Esophagus (tissue), 2 donors: Measurements from ENCODE around the gene CDC42EP5. TPM values are rescaled to one million over a fixed set of nuclear protein-coding genes. Genes with fewer than 3 reads are reported as not detected.
"Not testable (repeated sequence)": the region's sequence is repeated elsewhere in the genome, so short reads cannot be mapped to it uniquely, and the experiment has no call there.

Experiments
- H3K27ac ChIP-seq, 2 donors: one replicate each; pipeline ENCODE4 v1.5.1; 2013; ENCODE audit warnings: low read depth in 2 of 2, mild to moderate bottlenecking in 2 of 2, inconsistent platforms in 1 of 2, low read length in 1 of 2, moderate library complexity in 1 of 2
- H3K27me3 ChIP-seq, 2 donors: one replicate each; pipeline ENCODE4 v1.6.1; 2013; ENCODE audit warnings: low read length in 2 of 2, control low read depth in 1 of 2, mild to moderate bottlenecking in 1 of 2; ENCODE audit not compliant: insufficient read depth in 2 of 2, control insufficient read depth in 1 of 2
- H3K36me3 ChIP-seq, 2 donors: one replicate each; pipeline ENCODE4 v1.6.1; 2013; ENCODE audit warnings: low read length in 1 of 2; ENCODE audit not compliant: control insufficient read depth in 2 of 2, insufficient read depth in 2 of 2
- H3K4me1 ChIP-seq, 2 donors: one replicate each; pipeline ENCODE4 v1.6.1; 2013; ENCODE audit warnings: low read length in 1 of 2; ENCODE audit not compliant: control insufficient read depth in 2 of 2, insufficient read depth in 2 of 2
- H3K4me3 ChIP-seq, 2 donors: one replicate each; pipeline ENCODE4 v1.5.1; 2013; ENCODE audit warnings: low read length in 2 of 2, mild to moderate bottlenecking in 2 of 2, low read depth in 1 of 2, moderate library complexity in 1 of 2
- H3K9me3 ChIP-seq, 2 donors: one replicate each; pipeline ENCODE4 v1.6.1; 2013; ENCODE audit warnings: mild to moderate bottlenecking in 2 of 2, low read depth in 1 of 2, low read length in 1 of 2, moderate library complexity in 1 of 2; ENCODE audit not compliant: control insufficient read depth in 2 of 2, insufficient read depth in 1 of 2
- WGBS, 2 donors: extraction: QIAGEN DNeasy Blood & Tissue Kit; methylation state at CpG; one replicate each; pipeline ENCODE4 v1.1.7; 2013; 5-methylcytosine and 5-hydroxymethylcytosine counted together
- polyA plus RNA-seq, 2 donors: library from polyadenylated mRNA; stranded (reverse); fragments of 200-250 nt; gene quantifications; one replicate each; pipeline ENCODE4 v1.2.3, GENCODE V29; 2013
- donor health status: healthy with polysubstance abuse.
- donor health status: Bipolar disorder and iron deficiency.

CDC42EP5 gene, protein sequence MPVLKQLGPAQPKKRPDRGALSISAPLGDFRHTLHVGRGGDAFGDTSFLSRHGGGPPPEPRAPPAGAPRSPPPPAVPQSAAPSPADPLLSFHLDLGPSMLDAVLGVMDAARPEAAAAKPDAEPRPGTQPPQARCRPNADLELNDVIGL
- polyA plus RNA-seq: 10 to 100 TPM in 1 of 2 donors, 1 to 10 TPM in 1; 7.0 to 13.1 TPM

DNA sequence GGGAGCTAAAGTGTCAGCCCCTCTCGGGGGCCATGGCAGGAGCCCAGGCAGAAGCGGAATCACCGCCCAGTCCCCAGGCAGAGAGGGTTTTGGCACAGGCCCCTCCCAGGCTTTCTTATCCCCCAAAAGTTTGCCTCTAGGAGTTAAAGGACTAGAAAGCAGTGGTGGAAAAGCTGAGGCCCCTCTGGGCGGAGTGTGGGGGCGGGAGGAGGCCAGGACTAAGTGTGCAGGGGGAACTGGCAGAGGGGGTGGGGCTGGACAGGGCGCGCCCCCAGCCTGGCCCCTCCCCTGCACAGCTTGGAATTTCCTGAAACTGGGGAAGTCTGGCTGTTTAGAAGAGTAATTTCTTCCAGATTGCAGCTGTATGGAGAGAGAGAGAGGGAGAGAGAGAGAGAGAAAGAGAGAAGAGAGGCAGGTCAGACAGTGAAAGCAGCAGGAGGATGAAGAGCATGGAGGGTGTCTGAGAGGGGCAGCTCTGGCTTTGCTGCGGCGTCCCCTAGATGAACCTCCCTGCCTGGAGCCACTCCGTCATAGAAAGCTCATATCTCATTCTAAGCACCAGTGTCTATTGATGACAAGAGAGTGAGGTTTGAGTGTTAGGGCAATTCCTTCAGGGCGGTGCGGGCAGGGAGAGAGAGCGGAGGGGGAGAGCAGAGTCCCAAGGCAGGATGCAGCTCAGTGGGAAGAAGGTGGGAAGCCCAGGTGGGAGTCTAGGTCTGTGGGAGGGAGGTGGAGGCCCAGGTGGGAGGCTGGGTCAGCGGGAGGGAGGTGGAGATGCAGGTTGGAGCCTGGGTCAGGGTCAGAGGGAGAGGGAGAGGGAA lies at the start of gene CDC42EP5:
TSS of gene CDC42EP5 (minus strand) at position 226 of the 821 bp plus-strand sequence. CDS start 7,749 bp downstream, outside the sequence.
- no peaks in the 10 kb centered on the region for H3K27me3 ChIP-seq
- WGBS, 2 donors: 10 to 15% methylated on average over 14 of the region's 14 CpGs
- H3K9me3 ChIP-seq: no peaks in the 10 kb centered on the region

DNA sequence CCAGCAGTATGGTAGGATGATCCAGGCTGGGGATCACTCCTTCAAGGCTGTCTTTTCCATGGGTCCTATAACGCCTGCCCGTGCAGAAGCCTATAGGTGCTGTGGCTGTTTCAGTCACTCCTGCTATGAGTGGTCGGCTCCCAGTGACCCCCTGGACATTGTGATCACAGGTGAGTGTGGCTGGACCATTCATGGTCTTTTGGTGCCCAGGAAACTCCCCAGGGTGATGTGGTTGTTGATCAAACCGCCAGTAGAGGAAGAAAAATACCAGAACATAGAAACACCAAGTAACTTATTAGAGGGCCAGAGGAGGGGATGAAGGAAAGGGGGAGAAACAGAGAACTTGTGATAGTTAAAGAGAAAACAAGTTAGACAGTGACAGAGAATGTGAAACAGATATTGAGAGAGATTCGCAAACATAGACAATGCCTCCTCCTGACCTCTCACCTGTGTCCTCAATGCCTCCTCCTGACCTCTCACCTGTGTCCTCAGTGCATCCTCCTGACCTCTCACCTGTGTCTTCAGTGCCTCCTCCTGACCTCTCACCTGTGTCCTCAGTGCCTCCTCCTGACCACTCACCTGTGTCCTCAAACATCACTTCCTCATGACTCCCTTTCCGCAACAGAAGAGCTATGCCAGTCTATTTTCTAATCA lies 48.9 kb upstream of the CDC42EP5 start:
- Histone ChIP-seq H3K27me3 (no peaks in the 10 kb centered on the region), H3K9me3 (no peaks in the 10 kb centered on the region), H3K36me3 (no peaks in the 10 kb centered on the region), H3K4me3 (no peak overlapping the region), H3K4me1 (no peaks in the 10 kb centered on the region), H3K27ac (no peak overlapping the region)
- 71 to 77% methylated on average over 6 of the region's 6 CpGs for WGBS, 2 donors

More for the DNA sequence above, at the start of gene CDC42EP5:
- H3K4me3 ChIP-seq: peak within 1 kb of the TSS; percentile 25 to 38
- no peaks in the 10 kb centered on the region for H3K36me3 ChIP-seq
- H3K4me1 ChIP-seq: peaks cover 0 to 8% of the 10 kb centered on the region in 2 donors
- peak within 1 kb of the TSS; percentile 37 to 70 for H3K27ac ChIP-seq

DNA sequence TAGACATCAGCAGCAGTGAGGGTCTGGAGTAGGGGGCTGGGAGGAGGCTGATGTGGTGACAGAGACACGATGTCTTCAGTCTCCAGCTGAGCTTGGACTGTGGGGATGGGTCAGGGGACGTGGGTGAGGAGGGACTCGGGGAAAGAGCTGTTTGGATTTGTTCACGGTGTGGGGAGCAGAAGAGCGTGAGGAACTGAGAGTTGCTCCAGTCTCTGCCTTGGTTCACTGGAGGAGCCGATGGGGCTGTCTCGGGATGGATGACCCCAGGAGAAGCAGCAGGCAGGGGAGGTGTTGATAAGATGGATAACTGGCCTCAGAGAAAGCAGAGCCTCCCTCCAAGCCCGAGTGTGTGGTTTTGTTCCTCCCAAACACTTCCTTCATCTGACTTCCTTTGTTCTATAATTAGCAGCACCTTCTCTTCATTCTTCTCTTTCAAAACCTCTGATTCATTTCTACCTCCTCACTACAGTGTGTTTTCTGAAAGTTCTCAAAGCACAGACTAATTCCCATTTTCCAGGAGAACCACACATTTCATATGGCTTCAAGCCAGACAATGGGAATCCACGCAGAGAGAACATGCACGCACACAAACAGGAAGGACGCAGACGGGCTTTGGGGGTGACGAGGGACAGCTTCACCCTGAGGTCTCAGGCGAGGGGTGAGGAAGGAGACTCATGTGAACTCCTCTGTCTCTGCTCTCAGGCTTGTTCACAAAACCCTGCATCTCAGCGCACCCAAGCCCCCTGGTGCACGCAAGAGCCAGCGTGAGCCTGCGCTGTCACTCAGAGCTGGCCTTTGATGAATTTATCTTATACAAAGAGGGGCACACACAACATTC lies 48.1 kb upstream of the CDC42EP5 start:
- 51 to 54% methylated on average over 18 of the region's 18 CpGs for WGBS, 2 donors
- H3K27ac ChIP-seq: no peak overlapping the region
- H3K9me3 ChIP-seq: no peaks in the 10 kb centered on the region
- H3K27me3 ChIP-seq: no peaks in the 10 kb centered on the region
- H3K4me1 ChIP-seq: no peaks in the 10 kb centered on the region
- H3K36me3 ChIP-seq: no peaks in the 10 kb centered on the region
- H3K4me3 ChIP-seq: no peak overlapping the region

DNA sequence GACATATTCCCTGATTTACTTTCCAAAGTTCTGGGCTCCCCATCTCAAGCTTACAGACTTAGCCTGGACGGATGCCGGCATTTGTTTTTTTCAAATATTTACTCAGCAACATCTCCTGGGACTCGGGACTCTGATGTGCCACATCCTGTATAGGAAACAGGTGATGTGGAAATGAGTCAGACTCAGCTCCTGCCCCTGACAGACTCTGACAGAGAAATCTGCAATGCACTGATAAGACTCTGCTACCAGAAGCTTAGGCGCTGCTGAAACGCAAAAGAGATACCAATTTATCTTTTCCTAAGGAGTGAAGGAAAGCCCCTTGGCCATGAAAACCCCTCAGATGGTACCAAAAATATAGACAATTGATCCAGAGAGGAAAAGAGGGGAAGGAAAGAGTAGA lies 45.7 kb upstream of the CDC42EP5 start:
- Histone ChIP-seq H3K4me3 (no peak overlapping the region), H3K36me3 (no peaks in the 10 kb centered on the region), H3K9me3 (no peaks in the 10 kb centered on the region), H3K4me1 (no peaks in the 10 kb centered on the region), H3K27ac (no peak overlapping the region), H3K27me3 (no peaks in the 10 kb centered on the region)
- WGBS, 2 donors: 51 to 59% methylated on average over 5 of the region's 5 CpGs

DNA sequence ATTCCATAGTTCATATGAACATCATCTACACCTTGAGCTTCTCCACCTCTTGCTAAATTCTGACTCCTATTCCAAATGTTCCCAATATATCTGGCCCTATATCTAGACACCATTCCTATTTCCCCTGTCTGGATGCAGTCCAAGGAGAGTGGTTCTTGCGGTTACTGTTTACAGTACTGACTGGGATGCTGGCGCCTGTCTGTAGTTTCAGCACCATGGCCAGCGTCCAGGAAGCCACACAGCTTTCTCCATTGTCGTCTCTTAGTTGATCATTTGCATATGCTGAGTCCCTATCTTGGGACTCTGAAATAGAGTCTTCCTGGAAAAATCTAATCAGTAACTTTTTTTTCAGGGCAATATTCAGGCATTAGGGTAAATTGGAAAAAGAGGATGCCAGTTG lies 44.4 kb upstream of the CDC42EP5 start:
- Histone ChIP-seq H3K27ac (no peak overlapping the region), H3K9me3 (no peaks in the 10 kb centered on the region), H3K27me3 (no peaks in the 10 kb centered on the region), H3K36me3 (no peaks in the 10 kb centered on the region), H3K4me3 (no peak overlapping the region), H3K4me1 (no peaks in the 10 kb centered on the region)
- 3% methylated on average over 4 of the region's 4 CpGs for WGBS, 2 donors

DNA sequence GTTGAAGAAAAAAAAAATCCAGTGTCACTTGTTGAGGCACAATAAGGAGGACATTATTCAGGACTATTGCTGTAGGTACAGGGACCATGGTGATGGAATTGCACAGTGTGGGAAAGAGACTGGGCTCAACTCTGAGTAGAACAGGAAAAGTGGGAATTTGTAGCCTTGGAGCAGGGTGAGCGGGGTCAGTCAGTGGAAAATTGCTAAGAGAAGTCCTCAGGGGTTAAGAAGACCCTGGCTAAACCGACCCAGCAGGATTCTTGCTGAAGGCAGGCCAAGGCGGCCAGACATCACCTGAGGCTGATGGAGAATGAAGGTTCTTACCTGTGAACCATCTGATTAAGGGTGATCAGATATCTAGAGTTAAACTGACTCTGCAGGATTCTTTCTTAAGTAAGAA lies 42.1 kb upstream of the CDC42EP5 start:
- WGBS, 2 donors: 52 to 60% methylated on average over 3 of the region's 3 CpGs
- Histone ChIP-seq H3K9me3 (no peaks in the 10 kb centered on the region), H3K4me1 (no peaks in the 10 kb centered on the region), H3K36me3 (no peaks in the 10 kb centered on the region), H3K4me3 (no peak overlapping the region), H3K27ac (no peak overlapping the region), H3K27me3 (no peaks in the 10 kb centered on the region)

DNA sequence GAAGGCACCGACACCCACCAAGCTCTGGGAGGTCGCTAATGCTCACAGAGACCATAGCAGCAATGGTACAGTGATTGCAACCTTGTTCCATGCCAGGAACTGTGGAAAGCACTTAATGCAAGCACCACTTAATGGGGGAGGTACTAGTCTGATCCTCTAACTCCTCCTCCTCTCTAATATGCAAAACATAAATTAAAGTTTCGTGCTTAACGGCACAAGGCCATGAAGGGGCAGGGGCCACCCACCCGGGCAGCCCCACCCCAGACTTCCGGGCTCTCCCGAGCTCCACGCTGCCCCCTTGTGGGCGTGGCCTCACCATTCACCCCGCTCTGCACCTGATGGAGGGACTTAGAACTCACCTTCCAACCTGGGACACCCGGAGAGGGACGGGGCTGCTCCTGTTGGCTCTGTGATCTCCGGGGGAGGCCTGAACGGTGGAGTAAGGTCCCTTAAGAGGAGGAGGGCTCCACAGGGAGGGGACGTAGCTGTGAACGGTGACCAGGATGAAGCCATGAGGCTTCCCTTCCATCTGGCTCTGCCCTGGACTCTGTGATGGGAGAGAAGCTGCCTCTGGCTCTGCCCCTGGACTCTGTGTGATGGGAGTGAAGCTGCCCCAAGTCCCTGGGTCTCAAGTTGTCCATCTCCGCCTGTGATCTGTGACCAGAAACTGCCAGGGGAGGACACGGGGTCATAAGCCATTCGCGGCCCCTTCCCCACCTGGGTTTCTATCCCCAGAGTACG lies 36.3 kb upstream of the CDC42EP5 start:
- not testable (repeated sequence) for H3K9me3 ChIP-seq, H3K27me3 ChIP-seq, H3K36me3 ChIP-seq, H3K27ac ChIP-seq, H3K4me1 ChIP-seq, H3K4me3 ChIP-seq
- 61 to 69% methylated on average over 8 to 9 of the region's 21 CpGs for WGBS, 2 donors

DNA sequence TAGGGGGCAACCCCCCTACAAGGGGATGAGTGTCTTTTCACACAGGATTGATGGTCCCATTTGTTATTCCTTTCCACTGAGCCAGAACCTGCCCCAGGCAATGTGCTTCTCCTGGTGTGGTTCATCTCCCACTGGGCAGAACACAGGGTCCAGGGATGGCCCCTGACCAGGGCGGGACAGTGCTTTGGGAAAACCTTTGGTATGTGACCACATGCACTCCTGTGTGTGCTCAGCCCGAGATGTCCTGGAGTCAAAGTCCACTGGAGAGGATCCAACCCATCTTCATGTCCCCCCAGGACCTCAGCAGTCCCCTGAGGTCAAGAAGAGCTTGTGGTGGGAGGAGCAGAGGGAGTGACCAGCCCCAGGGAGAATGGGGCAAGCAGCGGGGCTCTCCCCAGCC lies 35.4 kb upstream of the CDC42EP5 start:
- not testable (repeated sequence) for H3K27ac ChIP-seq

DNA sequence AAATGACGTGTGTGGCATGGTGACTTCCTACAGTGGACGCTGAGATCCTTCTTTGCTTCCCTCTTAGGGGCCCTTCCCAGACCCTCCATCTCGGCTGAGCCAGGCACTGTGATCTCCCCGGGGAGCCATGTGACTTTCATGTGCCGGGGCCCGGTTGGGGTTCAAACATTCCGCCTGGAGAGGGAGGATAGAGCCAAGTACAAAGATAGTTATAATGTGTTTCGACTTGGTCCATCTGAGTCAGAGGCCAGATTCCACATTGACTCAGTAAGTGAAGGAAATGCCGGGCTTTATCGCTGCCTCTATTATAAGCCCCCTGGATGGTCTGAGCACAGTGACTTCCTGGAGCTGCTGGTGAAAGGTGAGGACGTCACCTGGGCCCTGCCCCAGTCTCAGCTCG lies 34.7 kb upstream of the CDC42EP5 start:
- H3K27ac ChIP-seq: no peak overlapping the region
- H3K4me3 ChIP-seq: no peak overlapping the region
- H3K36me3 ChIP-seq: no peaks in the 10 kb centered on the region
- no peaks in the 10 kb centered on the region for H3K27me3 ChIP-seq
- no peaks in the 10 kb centered on the region for H3K9me3 ChIP-seq
- H3K4me1 ChIP-seq: no peaks in the 10 kb centered on the region
- WGBS, 2 donors: 51 to 65% methylated on average over 12 of the region's 12 CpGs

More for the DNA sequence above, 35.4 kb upstream of the CDC42EP5 start:
- H3K36me3 ChIP-seq, H3K27me3 ChIP-seq, H3K4me3 ChIP-seq, H3K9me3 ChIP-seq, H3K4me1 ChIP-seq: not testable (repeated sequence)
- 58 to 77% methylated on average over 2 of the region's 3 CpGs for WGBS, 2 donors
